Body of pancreas (tissue), 4 donors: ENCODE data around the gene CNPY1. TPM values are rescaled to one million over a fixed set of nuclear protein-coding genes. Genes with fewer than 3 reads are reported as not detected.

Experiments used
- ATAC-seq: fragments of 150-250 bp; one replicate; pipeline ENCODE4 v1.9.1; 2016
- DNase-seq, 4 donors: peaks; one replicate each; pipeline ENCODE4 v3.0.0-alpha.2; 2019
- H3K27ac ChIP-seq, 4 donors: fragments of 200-600 bp; sonication (generic); 1 replicate in 3 of 4; 2 replicates in 1 of 4; pipeline versions ENCODE4 v1.5.1 to v1.6.1; 2016 to 2019; ENCODE audit warnings: mild to moderate bottlenecking in 1 of 4, mixed read lengths in 1 of 4, moderate library complexity in 1 of 4
- H3K27me3 ChIP-seq, 2 donors: fragments of 200-600 bp; sonication (generic); one replicate each; pipeline ENCODE4 v1.6.0; 2016; ENCODE audit warnings: mild to moderate bottlenecking in 1 of 2
- H3K36me3 ChIP-seq, 2 donors: fragments of 200-600 bp; sonication (generic); replicated peaks in 1 of 2; 2 replicates each; pipeline ENCODE4 v1.5.1; 2016; ENCODE audit warnings: low read depth in 2 of 2; ENCODE audit not compliant: insufficient read depth in 1 of 2
- H3K4me1 ChIP-seq: fragments of 200-600 bp; sonication (generic); one replicate; pipeline ENCODE4 v1.6.0; 2016
- H3K4me3 ChIP-seq, 2 donors: fragments of 200-600 bp; sonication (generic); 1 replicate in 1 of 2; 2 replicates in 1 of 2; pipeline ENCODE4 v1.5.1; 2016 to 2019
- H3K9me3 ChIP-seq, 3 donors: fragments of 200-600 bp; sonication (generic); 1 replicate in 2 of 3; 2 replicates in 1 of 3; pipeline ENCODE4 v1.5.1; 2016
- POLR2A ChIP-seq, 3 donors: fragments of 450-650 bp; IDR thresholded peaks; one replicate each; pipeline ENCODE4 v1.6.1; 2016; ENCODE audit warnings: antibody characterized with exemption in 3 of 3, mild to moderate bottlenecking in 2 of 3
- WGBS, 2 donors: methylation state at CpG; one replicate each; pipeline ENCODE4 v1.1.5; 2017; 5-methylcytosine and 5-hydroxymethylcytosine counted together
- intact Hi-C: fragments of 100-400 bp; cut with DNase I; formaldehyde crosslinking; loops from one replicate; pipeline ENCODE4 v1.15.1; 2023
- total RNA-seq, 2 donors: library from RNA; depleted of rRNA; stranded (reverse); fragments of >200 nt; gene quantifications; one replicate each; pipeline ENCODE4 v1.1.0, GENCODE V29; 2016
- TF ChIP-seq, protein P1 (sequence below), 7 experiments: fragments of 450-650 bp in 4 of 7; fragments of 200-600 bp in 3 of 7; sonication (generic) in 3 of 7; IDR thresholded peaks; one replicate each; pipeline ENCODE4 v1.5.1; 2016 to 2019; ENCODE audit warnings: antibody characterized with exemption in 7 of 7

Gene CNPY1
- total RNA-seq, 2 donors from 2014 or later: not detected

DNA sequence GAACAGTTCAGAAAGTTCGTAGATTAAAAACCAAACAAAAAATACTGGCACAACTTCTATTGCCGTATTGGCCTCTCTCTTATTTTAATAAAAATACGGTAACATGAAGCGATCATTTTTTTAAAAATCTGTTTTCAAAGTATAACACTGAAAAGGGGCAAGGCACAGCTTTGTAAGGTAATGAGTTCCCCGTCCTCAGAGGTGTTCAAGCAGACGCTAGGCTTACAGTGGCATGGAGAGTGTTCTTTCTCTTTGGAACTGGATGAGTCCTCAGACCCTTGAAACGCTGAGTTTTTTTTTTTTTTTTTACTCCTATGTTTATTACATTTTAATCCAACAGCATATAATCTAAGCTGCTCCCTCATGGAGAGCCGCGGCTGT, 80.6 kb downstream of the CNPY1 start:
- H3K4me1 ChIP-seq: peaks cover 28% of the 10 kb centered on the region
- H3K36me3 ChIP-seq: no peaks in the 10 kb centered on the region
- ATAC-seq (no peak), DNase-seq (peak in 1 of 4 donors; percentile 4)
- H3K4me3 ChIP-seq: no peak overlapping the region
- 19 to 28% methylated on average over 9 of the region's 9 CpGs for WGBS, 2 donors
- H3K27ac ChIP-seq: no peak overlapping the region
- TF ChIP-seq POLR2A (IDR thresholded peaks at IDR 0.05): no peak
- TF ChIP-seq, protein P1, sequence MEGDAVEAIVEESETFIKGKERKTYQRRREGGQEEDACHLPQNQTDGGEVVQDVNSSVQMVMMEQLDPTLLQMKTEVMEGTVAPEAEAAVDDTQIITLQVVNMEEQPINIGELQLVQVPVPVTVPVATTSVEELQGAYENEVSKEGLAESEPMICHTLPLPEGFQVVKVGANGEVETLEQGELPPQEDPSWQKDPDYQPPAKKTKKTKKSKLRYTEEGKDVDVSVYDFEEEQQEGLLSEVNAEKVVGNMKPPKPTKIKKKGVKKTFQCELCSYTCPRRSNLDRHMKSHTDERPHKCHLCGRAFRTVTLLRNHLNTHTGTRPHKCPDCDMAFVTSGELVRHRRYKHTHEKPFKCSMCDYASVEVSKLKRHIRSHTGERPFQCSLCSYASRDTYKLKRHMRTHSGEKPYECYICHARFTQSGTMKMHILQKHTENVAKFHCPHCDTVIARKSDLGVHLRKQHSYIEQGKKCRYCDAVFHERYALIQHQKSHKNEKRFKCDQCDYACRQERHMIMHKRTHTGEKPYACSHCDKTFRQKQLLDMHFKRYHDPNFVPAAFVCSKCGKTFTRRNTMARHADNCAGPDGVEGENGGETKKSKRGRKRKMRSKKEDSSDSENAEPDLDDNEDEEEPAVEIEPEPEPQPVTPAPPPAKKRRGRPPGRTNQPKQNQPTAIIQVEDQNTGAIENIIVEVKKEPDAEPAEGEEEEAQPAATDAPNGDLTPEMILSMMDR (IDR thresholded peaks at IDR 0.05): no peak
- H3K9me3 ChIP-seq: no peaks in the 10 kb centered on the region
- intact Hi-C loops: no loop called here
- H3K27me3 ChIP-seq: peaks cover 0 to 62% of the 10 kb centered on the region in 2 donors

GRCh38 chr7:155464948-155465739, 81.2 kb downstream of the CNPY1 start:
- 15 to 22% methylated on average over 32 to 33 of the region's 33 CpGs for WGBS, 2 donors
- no peaks in the 10 kb centered on the region for H3K9me3 ChIP-seq
- intact Hi-C loops: no loop called here

DNA sequence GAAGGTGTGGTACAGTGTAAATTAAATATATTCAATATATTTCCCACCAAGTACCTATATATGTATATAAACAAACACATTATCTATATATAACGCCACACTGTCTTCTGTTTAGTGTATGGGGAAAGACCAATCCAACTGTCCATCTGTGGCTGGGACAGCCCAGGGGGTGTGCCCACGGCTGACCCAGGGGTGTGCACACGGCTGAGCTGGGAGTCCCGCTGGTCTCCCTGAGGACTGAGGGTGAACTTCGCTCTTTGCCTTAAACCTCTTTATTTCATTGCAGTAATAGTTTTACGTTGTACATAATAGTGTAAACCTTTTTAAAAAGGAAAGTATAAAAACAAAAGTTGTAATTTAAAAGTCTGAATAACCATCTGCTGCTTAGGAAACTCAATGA, 82.2 kb downstream of the CNPY1 start:
- no peak for TF ChIP-seq POLR2A (IDR thresholded peaks at IDR 0.05)
- TF ChIP-seq, protein P1 (IDR thresholded peaks at IDR 0.05): no peak
- intact Hi-C loops: no loop called here
- DNase-seq: no peak
- no peak overlapping the region for H3K27ac ChIP-seq
- 42 to 50% methylated on average over 6 of the region's 6 CpGs for WGBS, 2 donors
- no peaks in the 10 kb centered on the region for H3K36me3 ChIP-seq
- peaks cover 0 to 65% of the 10 kb centered on the region in 2 donors for H3K27me3 ChIP-seq
- no peaks in the 10 kb centered on the region for H3K9me3 ChIP-seq
- H3K4me1 ChIP-seq: peaks cover 30% of the 10 kb centered on the region
- ATAC-seq: no peak
- H3K4me3 ChIP-seq: no peak overlapping the region

More at GRCh38 chr7:155464948-155465739, 81.2 kb downstream of the CNPY1 start:
- Histone ChIP-seq H3K4me1 (peaks cover 28% of the 10 kb centered on the region), H3K4me3 (no peak overlapping the region), H3K27me3 (peaks cover 0 to 63% of the 10 kb centered on the region in 2 donors), H3K27ac (no peak overlapping the region), H3K36me3 (no peaks in the 10 kb centered on the region)
- ATAC-seq: no peak
- no peak for TF ChIP-seq POLR2A (IDR thresholded peaks at IDR 0.05)
- TF ChIP-seq, protein P1 (IDR thresholded peaks at IDR 0.05): no peak
- DNase-seq: no peak

DNA sequence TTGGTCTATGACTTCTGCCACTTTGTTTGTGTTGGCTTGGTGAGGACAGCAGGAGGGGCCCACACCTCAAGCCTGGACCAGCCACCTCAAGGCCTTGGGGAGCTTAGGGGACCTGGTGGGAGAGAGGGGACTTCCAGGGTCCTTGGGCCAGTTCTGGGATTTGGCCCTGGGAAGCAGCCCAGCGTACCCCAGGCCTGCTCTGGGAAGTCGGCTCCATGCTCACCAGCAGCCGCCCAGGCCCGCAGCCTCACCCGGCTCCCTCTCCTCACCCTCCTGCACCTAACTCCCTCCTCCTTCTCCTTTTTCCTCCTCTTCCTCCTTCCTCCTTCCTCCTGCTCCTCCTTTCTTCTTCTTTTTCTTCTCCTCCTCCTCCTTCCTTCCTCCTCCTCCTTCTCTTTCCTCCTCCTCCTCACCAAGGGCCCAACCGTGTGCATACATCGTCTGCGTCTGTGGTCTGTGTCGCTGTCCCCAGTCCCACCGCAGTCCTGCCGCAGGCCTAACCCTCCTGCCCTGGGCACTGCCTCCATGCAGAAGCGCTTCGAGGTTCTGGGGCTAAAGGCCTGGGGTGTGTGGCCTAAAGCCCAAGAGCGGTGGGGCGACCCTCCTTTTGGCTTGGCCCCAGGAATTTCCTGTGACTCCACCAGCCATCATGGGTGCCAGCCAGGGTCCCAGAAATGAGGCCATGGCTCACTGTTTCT, 83.1 kb downstream of the CNPY1 start:
- Histone ChIP-seq H3K27me3 (peaks cover 0 to 65% of the 10 kb centered on the region in 2 donors), H3K4me1 (peaks cover 34% of the 10 kb centered on the region), H3K27ac (no peak overlapping the region), H3K9me3 (no peaks in the 10 kb centered on the region), H3K4me3 (no peak overlapping the region), H3K36me3 (no peaks in the 10 kb centered on the region)
- DNase-seq (no peak), ATAC-seq (no peak)
- intact Hi-C loops: no loop called here
- no peak for TF ChIP-seq POLR2A (IDR thresholded peaks at IDR 0.05)
- TF ChIP-seq, protein P1 (IDR thresholded peaks at IDR 0.05): no peak
- 43 to 53% methylated on average over 15 of the region's 15 CpGs for WGBS, 2 donors
